ENCODE measurements around the gene TRAPPC11. TPM values are rescaled to one million over a fixed set of nuclear protein-coding genes. Genes with fewer than 3 reads are reported as not detected.

Gene TRAPPC11
- total RNA-seq, 2 experiments from 2014 or later: 27.8 to 35.7 TPM

GRCh38 chr4:183686461-183686860 lies 27.4 kb downstream of the TRAPPC11 start:
- Histone ChIP-seq H3K4me1 (ENCODE audit: insufficient read depth, low read length, poor library complexity, severe bottlenecking) (no peaks in the 10 kb centered on the region), H4K20me1 (ENCODE audit: insufficient read depth, low read length) (no peaks in the 10 kb centered on the region), H2AFZ (ENCODE audit: low read length) (no peak overlapping the region), H3K4me3 (ENCODE audit: low read depth, low read length, poor library complexity, severe bottlenecking) (no peak overlapping the region), H3K79me2 (ENCODE audit: insufficient read depth, low read depth, low read length) (no peaks in the 10 kb centered on the region), H3K9me3 (ENCODE audit: low read length) (no peaks in the 10 kb centered on the region), H3K4me2 (ENCODE audit: low read length) (no peak overlapping the region), H3K36me3 (ENCODE audit: insufficient read depth, low read length) (peaks cover 64% of the 10 kb centered on the region), H3K9me2 (ENCODE audit: insufficient read depth, low read length) (no peaks in the 10 kb centered on the region), H3K27ac (ENCODE audit: low read depth, low read length, poor library complexity, severe bottlenecking) (no peak overlapping the region)
- BruUV-seq (replicated peaks): no TSS peak
- no peak for DNase-seq (ENCODE audit: low spot score)
- intact Hi-C loops (cut with micrococcal nuclease; ENCODE audit: unreplicated experiment): no loop called here
- ChIA-PET POLR2A (interaction anchor here (0.9 to 1.2 kb wide), 3 partner anchors 12 to 157 kb away, joined by 3 read pairs; no protein-coding TSS in a partner anchor), CTCF (ENCODE audit: unreplicated experiment) (no interaction called here)
- TF ChIP-seq, protein P1, sequence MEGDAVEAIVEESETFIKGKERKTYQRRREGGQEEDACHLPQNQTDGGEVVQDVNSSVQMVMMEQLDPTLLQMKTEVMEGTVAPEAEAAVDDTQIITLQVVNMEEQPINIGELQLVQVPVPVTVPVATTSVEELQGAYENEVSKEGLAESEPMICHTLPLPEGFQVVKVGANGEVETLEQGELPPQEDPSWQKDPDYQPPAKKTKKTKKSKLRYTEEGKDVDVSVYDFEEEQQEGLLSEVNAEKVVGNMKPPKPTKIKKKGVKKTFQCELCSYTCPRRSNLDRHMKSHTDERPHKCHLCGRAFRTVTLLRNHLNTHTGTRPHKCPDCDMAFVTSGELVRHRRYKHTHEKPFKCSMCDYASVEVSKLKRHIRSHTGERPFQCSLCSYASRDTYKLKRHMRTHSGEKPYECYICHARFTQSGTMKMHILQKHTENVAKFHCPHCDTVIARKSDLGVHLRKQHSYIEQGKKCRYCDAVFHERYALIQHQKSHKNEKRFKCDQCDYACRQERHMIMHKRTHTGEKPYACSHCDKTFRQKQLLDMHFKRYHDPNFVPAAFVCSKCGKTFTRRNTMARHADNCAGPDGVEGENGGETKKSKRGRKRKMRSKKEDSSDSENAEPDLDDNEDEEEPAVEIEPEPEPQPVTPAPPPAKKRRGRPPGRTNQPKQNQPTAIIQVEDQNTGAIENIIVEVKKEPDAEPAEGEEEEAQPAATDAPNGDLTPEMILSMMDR (conservative IDR thresholded peaks at IDR 0.05; ENCODE audit: low read length): no peak
- no peak for TF ChIP-seq EZH2phosphoT487 (IDR thresholded peaks at IDR 0.05; ENCODE audit: borderline replicate concordance, low read depth, low read length)

DNA sequence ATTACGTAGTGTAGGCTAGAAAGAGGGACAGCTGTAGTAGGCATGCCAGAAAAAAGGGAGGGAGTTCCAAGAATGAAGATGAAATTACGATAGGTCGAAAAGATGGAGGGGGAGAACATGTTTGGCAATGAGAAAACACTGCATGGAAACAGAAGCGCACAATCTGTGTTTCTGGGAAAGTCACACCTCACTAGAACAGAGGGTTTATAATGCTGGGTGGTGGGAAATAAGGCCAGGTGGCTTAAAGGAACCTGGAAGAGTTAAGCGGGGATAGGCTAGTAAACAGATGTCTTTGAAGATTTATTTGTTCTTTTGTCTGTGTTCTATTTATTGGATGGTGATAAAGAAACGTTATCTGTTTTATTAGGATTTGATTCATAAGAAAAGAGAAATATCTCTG lies 29.1 kb downstream of the TRAPPC11 start:
- no peaks in the 10 kb centered on the region for H3K9me2 ChIP-seq (ENCODE audit: insufficient read depth, low read length)
- no peak overlapping the region for H3K27ac ChIP-seq (ENCODE audit: low read depth, low read length, poor library complexity, severe bottlenecking)
- no peaks in the 10 kb centered on the region for H3K9me3 ChIP-seq (ENCODE audit: low read length)
- H3K36me3 ChIP-seq (ENCODE audit: insufficient read depth, low read length): peaks cover 66% of the 10 kb centered on the region
- POLR2A ChIA-PET: no interaction called here
- no peak overlapping the region for H3K4me3 ChIP-seq (ENCODE audit: low read depth, low read length, poor library complexity, severe bottlenecking)
- H3K4me1 ChIP-seq (ENCODE audit: insufficient read depth, low read length, poor library complexity, severe bottlenecking): no peaks in the 10 kb centered on the region
- TF ChIP-seq EZH2phosphoT487 (IDR thresholded peaks at IDR 0.05; ENCODE audit: borderline replicate concordance, low read depth, low read length): no peak
- TF ChIP-seq, protein P1 (conservative IDR thresholded peaks at IDR 0.05; ENCODE audit: low read length): no peak
- DNase-seq (ENCODE audit: low spot score): no peak
- CTCF ChIA-PET (ENCODE audit: unreplicated experiment): no interaction called here
- no peak overlapping the region for H3K4me2 ChIP-seq (ENCODE audit: low read length)
- H3K79me2 ChIP-seq (ENCODE audit: insufficient read depth, low read depth, low read length): no peaks in the 10 kb centered on the region
- no TSS peak for BruUV-seq (replicated peaks)
- intact Hi-C loops (cut with micrococcal nuclease; ENCODE audit: unreplicated experiment): no loop called here
- no peaks in the 10 kb centered on the region for H4K20me1 ChIP-seq (ENCODE audit: insufficient read depth, low read length)
- H2AFZ ChIP-seq (ENCODE audit: low read length): no peak overlapping the region

GRCh38 chr4:183691006-183691405 lies 31.9 kb downstream of the TRAPPC11 start:
- Histone ChIP-seq H2AFZ (ENCODE audit: low read length) (no peak overlapping the region), H3K36me3 (ENCODE audit: insufficient read depth, low read length) (peaks cover 66% of the 10 kb centered on the region), H3K9me2 (ENCODE audit: insufficient read depth, low read length) (no peaks in the 10 kb centered on the region), H3K9me3 (ENCODE audit: low read length) (no peaks in the 10 kb centered on the region), H4K20me1 (ENCODE audit: insufficient read depth, low read length) (no peaks in the 10 kb centered on the region), H3K4me1 (ENCODE audit: insufficient read depth, low read length, poor library complexity, severe bottlenecking) (no peaks in the 10 kb centered on the region), H3K27ac (ENCODE audit: low read depth, low read length, poor library complexity, severe bottlenecking) (no peak overlapping the region), H3K79me2 (ENCODE audit: insufficient read depth, low read depth, low read length) (no peaks in the 10 kb centered on the region), H3K4me2 (ENCODE audit: low read length) (no peak overlapping the region), H3K4me3 (ENCODE audit: low read depth, low read length, poor library complexity, severe bottlenecking) (no peak overlapping the region)
- ChIA-PET CTCF (ENCODE audit: unreplicated experiment) (no interaction called here), POLR2A (interaction anchor here (0.6 to 1.3 kb wide), 4 partner anchors 9 to 363 kb away, joined by 3 to 5 read pairs (median 4); no protein-coding TSS in a partner anchor)
- DNase-seq (ENCODE audit: low spot score): no peak
- TF ChIP-seq EZH2phosphoT487 (IDR thresholded peaks at IDR 0.05; ENCODE audit: borderline replicate concordance, low read depth, low read length): no peak
- TF ChIP-seq, protein P1 (conservative IDR thresholded peaks at IDR 0.05; ENCODE audit: low read length): no peak
- BruUV-seq (replicated peaks): no TSS peak
- intact Hi-C loops (cut with micrococcal nuclease; ENCODE audit: unreplicated experiment): no loop called here
